ENCODE data around the gene TRPM2. TPM values are rescaled to one million over a fixed set of nuclear protein-coding genes. Genes with fewer than 3 reads are reported as not detected.

The TRPM2 gene
- total and polyA plus RNA-seq, 5 donors from 2014 or later: 0.38 to 3.1 (median 1.1) TPM

DNA sequence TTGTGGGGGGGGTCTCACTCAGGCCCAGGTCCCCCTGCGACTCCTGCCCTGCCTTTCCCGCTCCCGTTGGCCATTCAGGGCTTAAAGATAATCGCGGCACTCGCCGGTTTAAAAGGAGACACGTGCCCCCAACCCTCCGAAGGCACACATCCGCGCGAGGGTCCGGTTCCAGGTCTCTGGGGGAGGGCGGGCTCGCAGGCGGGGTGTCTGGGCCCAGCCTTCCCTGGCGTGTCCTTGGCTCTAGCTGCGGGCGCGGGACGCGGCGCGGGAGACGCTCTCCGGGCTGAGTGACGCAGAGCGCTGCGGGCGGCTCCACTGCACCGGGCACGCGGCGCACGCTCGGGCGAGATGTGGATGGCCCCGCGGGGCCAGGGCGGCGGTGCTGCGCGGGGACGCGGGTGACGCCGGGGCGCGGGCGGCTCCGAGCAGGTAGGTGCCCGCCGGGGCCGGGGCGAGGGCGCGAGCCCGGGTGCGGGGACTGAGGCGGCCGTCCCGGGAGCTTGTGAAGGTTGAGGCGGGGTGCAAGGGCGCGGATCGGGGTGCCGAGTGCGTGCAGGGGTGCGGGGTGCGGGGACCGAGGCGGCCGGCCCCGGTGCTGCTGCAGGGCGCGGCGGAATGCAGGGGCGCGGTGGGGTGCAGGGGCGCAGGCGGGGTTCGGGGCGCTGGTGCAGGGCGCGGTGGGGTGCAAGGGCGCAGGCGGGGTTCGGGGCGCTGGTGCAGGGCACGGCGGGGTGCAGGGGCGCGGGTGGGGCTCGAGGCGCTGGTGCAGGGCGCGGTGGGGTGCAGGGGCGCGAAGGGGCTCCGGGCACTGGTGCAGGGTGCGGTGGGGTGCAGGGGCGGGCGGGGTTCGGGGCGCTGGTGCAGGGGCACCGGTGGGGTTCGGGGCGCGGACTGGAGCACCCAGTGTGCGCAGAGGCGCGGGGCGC is 3.3 kb upstream of the TRPM2 start:
- peaks cover 18% of the 10 kb centered on the region for H3K27me3 Mint-ChIP-seq
- no peaks in the 10 kb centered on the region for H3K36me3 Mint-ChIP-seq
- no peak overlapping the region for H3K27ac ChIP-seq (ENCODE audit: insufficient read depth, low read length, poor library complexity, severe bottlenecking)
- H3K4me1 ChIP-seq (ENCODE audit: control insufficient read depth, insufficient read depth, low read length, poor library complexity, severe bottlenecking): peaks cover 19% of the 10 kb centered on the region
- no peak for DNase-seq
- peaks cover 0 to 33% (median 12%) of the 10 kb centered on the region in 4 donors for H3K4me1 Mint-ChIP-seq
- no peaks in the 10 kb centered on the region for H3K27me3 ChIP-seq (ENCODE audit: control insufficient read depth, insufficient read depth, low read length)
- ATAC-seq (ENCODE audit: low read depth in 2 of 2): no peak
- H3K9me3 ChIP-seq (ENCODE audit: control insufficient read depth in 2 of 2, low read length in 2 of 2): no peaks in the 10 kb centered on the region
- no peak overlapping the region for H3K4me3 ChIP-seq (ENCODE audit: low read depth, low read length)
- H3K27ac Mint-ChIP-seq: no peak overlapping the region
- no peak overlapping the region for H3K4me3 Mint-ChIP-seq
- H3K9me3 Mint-ChIP-seq: peaks cover 0 to 2% (median 0%) of the 10 kb centered on the region in 7 donors
- H3K36me3 ChIP-seq (ENCODE audit: control insufficient read depth, insufficient read depth, low read length): no peaks in the 10 kb centered on the region

DNA sequence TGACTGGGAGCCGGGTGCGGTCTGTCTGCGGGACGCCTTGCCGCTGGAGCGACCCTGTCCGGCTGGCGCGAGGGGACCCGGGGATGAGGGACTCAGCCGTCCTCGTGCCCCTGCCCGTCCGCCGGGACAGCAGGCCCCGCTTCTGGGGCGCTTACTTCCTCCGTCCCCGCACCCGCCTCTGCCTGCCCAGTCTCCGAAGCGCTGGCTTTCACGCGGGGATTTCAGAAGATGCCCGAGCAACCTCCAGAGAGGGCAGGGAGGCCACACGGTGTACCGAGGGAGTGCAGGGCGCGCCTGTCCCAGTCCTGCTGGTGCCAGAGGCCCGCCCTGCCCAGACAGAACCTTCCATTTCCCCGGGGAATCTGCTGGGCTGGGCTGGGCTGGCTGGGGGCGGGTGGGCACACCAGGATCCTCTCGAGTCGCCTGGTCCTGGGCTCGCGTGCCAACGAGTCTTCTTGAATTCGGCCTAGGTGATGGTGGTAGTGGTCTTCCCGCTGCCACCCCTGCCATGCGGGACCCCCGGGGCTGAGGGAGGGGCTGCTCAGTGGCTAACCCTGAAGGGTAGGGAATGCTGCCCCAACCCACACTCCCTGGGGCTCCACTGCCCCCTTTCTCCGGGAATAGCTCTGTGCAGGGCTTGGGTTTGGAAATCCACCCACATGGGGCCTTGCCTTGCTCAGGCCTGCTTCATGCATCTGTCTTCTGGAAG is 2.5 kb upstream of the TRPM2 start:
- ATAC-seq (ENCODE audit: low read depth in 2 of 2): no peak

DNA sequence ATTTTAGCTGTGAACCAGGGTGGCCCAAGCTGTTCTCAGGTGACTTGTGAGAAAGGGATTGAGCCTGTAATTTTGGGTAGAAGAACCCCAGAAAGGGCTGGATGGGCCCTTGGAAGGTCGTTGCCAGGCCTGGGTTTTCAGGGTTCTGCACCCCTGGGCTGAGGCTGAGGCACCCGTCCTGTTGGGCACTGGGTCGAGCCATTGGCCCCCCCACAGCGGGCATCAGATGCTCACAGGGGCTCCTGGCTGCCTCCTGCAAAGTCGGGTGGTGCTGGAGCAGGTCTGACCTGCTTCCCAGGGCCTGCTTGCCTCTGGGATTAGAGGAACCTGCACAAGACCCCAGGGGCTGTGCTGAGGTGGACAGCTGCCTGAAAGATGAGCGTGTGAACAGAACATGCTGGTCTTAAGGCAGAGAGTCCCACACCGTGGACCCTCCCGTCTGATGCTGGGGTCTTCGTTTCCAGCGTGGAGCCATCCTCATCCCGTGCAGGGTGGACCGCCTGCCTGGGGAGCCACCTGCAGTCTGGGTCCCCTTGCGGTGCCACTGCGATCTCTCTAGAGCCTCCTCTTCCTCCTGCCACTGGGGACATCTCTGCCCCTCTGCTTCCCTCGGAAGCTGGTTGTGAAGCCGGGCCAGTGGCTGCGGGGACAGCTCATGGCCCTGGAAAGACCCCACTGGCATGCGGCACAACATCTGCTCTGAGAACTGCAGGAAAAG is 1.7 kb upstream of the TRPM2 start:
- no peak overlapping the region for H3K27ac ChIP-seq (ENCODE audit: insufficient read depth, low read length, poor library complexity, severe bottlenecking)
- H3K4me1 Mint-ChIP-seq: peaks cover 0 to 46% (median 19%) of the 10 kb centered on the region in 4 donors
- no peak overlapping the region for H3K4me3 ChIP-seq (ENCODE audit: low read depth, low read length)
- no peaks in the 10 kb centered on the region for H3K27me3 ChIP-seq (ENCODE audit: control insufficient read depth, insufficient read depth, low read length)
- H3K27ac Mint-ChIP-seq: no peak overlapping the region
- peaks cover 18% of the 10 kb centered on the region for H3K27me3 Mint-ChIP-seq
- H3K9me3 Mint-ChIP-seq: peaks cover 0 to 2% (median 0%) of the 10 kb centered on the region in 7 donors
- ATAC-seq (ENCODE audit: low read depth in 2 of 2): no peak
- H3K4me1 ChIP-seq (ENCODE audit: control insufficient read depth, insufficient read depth, low read length, poor library complexity, severe bottlenecking): peaks cover 19% of the 10 kb centered on the region
- H3K9me3 ChIP-seq (ENCODE audit: control insufficient read depth in 2 of 2, low read length in 2 of 2): no peaks in the 10 kb centered on the region
- H3K36me3 Mint-ChIP-seq: no peaks in the 10 kb centered on the region
- H3K4me3 Mint-ChIP-seq: no peak overlapping the region
- no peak for DNase-seq
- H3K36me3 ChIP-seq (ENCODE audit: control insufficient read depth, insufficient read depth, low read length): no peaks in the 10 kb centered on the region

More for the DNA sequence above, 2.5 kb upstream of the TRPM2 start:
- H3K36me3 Mint-ChIP-seq: no peaks in the 10 kb centered on the region
- no peaks in the 10 kb centered on the region for H3K9me3 ChIP-seq (ENCODE audit: control insufficient read depth in 2 of 2, low read length in 2 of 2)
- H3K4me3 ChIP-seq (ENCODE audit: low read depth, low read length): no peak overlapping the region
- H3K4me3 Mint-ChIP-seq: no peak overlapping the region
- H3K27me3 ChIP-seq (ENCODE audit: control insufficient read depth, insufficient read depth, low read length): no peaks in the 10 kb centered on the region
- H3K36me3 ChIP-seq (ENCODE audit: control insufficient read depth, insufficient read depth, low read length): no peaks in the 10 kb centered on the region
- H3K4me1 Mint-ChIP-seq: peaks cover 0 to 40% (median 19%) of the 10 kb centered on the region in 4 donors
- H3K4me1 ChIP-seq (ENCODE audit: control insufficient read depth, insufficient read depth, low read length, poor library complexity, severe bottlenecking): peaks cover 19% of the 10 kb centered on the region
- no peak overlapping the region for H3K27ac ChIP-seq (ENCODE audit: insufficient read depth, low read length, poor library complexity, severe bottlenecking)
- H3K9me3 Mint-ChIP-seq: peaks cover 0 to 2% (median 0%) of the 10 kb centered on the region in 7 donors
- no peak for DNase-seq
- H3K27ac Mint-ChIP-seq: no peak overlapping the region
- H3K27me3 Mint-ChIP-seq: peaks cover 18% of the 10 kb centered on the region

DNA sequence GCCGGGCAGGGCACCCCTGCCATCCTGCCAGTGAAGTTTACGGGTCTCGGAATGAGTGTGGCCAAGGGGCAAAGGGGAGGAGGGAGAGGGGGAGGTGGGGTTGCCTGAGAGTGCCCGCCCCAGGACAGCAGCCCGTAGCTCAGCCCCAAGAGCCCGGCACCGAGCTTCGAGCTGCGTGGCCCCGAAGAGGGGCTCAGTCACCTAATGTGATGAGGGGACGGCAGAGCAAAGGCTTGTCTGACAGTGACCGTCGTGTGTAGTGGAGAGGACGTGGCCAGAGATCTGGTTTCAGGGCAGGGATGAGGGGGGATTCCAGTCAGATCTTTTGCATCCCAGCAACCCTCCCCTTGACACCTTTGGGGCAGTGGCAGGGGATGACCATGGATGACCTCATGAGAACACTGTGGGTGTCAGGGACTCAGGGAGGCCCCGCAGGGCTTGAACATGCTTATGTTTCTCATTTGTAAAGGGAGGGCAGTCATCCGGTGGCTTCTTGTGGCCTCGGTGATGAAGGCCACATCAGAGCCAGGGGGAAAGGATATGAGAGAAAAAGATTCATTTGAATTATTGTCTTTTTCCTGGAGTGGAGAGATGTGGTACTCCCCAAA is 1.1 kb upstream of the TRPM2 start:
- H3K4me3 ChIP-seq (ENCODE audit: low read depth, low read length): no peak overlapping the region
- H3K27ac ChIP-seq (ENCODE audit: insufficient read depth, low read length, poor library complexity, severe bottlenecking): no peak overlapping the region
- DNase-seq (peak in 1 of 3 donors; percentile 27), ATAC-seq (ENCODE audit: low read depth in 2 of 2) (no peak)
- H3K4me3 Mint-ChIP-seq: peak overlapping the region in 2 of 4 donors; percentile 19 to 46
- H3K4me1 ChIP-seq (ENCODE audit: control insufficient read depth, insufficient read depth, low read length, poor library complexity, severe bottlenecking): peaks cover 19% of the 10 kb centered on the region
- peaks cover 12% of the 10 kb centered on the region for H3K27me3 Mint-ChIP-seq
- H3K9me3 ChIP-seq (ENCODE audit: control insufficient read depth in 2 of 2, low read length in 2 of 2): no peaks in the 10 kb centered on the region
- no peaks in the 10 kb centered on the region for H3K36me3 ChIP-seq (ENCODE audit: control insufficient read depth, insufficient read depth, low read length)
- peak overlapping the region in 2 of 3 donors; percentile 54 to 62 for H3K27ac Mint-ChIP-seq
- no peaks in the 10 kb centered on the region for H3K36me3 Mint-ChIP-seq
- H3K9me3 Mint-ChIP-seq: peaks cover 0 to 2% (median 0%) of the 10 kb centered on the region in 7 donors
- H3K27me3 ChIP-seq (ENCODE audit: control insufficient read depth, insufficient read depth, low read length): no peaks in the 10 kb centered on the region
- H3K4me1 Mint-ChIP-seq: peaks cover 0 to 47% (median 19%) of the 10 kb centered on the region in 4 donors

GRCh38 chr21:44354001-44354405 is 582 bp downstream of the TRPM2 start:
- H3K27me3 ChIP-seq (ENCODE audit: control insufficient read depth, insufficient read depth, low read length): no peaks in the 10 kb centered on the region
- peaks cover 19% of the 10 kb centered on the region for H3K4me1 ChIP-seq (ENCODE audit: control insufficient read depth, insufficient read depth, low read length, poor library complexity, severe bottlenecking)
- Mint-ChIP-seq H3K27ac (peak overlapping the region in 2 of 3 donors; percentile 15 to 72), H3K36me3 (no peaks in the 10 kb centered on the region), H3K4me1 (peaks cover 0 to 50% (median 19%) of the 10 kb centered on the region in 4 donors), H3K9me3 (peaks cover 0 to 2% (median 0%) of the 10 kb centered on the region in 7 donors), H3K27me3 (peaks cover 12% of the 10 kb centered on the region), H3K4me3 (peak overlapping the region; percentile 18 to 87 (median 62))
- DNase-seq (no peak), ATAC-seq (ENCODE audit: low read depth in 2 of 2) (no peak)
- no peak overlapping the region for H3K27ac ChIP-seq (ENCODE audit: insufficient read depth, low read length, poor library complexity, severe bottlenecking)
- H3K9me3 ChIP-seq (ENCODE audit: control insufficient read depth in 2 of 2, low read length in 2 of 2): no peaks in the 10 kb centered on the region
- peak overlapping the region; percentile 7 for H3K4me3 ChIP-seq (ENCODE audit: low read depth, low read length)
- no peaks in the 10 kb centered on the region for H3K36me3 ChIP-seq (ENCODE audit: control insufficient read depth, insufficient read depth, low read length)

DNA sequence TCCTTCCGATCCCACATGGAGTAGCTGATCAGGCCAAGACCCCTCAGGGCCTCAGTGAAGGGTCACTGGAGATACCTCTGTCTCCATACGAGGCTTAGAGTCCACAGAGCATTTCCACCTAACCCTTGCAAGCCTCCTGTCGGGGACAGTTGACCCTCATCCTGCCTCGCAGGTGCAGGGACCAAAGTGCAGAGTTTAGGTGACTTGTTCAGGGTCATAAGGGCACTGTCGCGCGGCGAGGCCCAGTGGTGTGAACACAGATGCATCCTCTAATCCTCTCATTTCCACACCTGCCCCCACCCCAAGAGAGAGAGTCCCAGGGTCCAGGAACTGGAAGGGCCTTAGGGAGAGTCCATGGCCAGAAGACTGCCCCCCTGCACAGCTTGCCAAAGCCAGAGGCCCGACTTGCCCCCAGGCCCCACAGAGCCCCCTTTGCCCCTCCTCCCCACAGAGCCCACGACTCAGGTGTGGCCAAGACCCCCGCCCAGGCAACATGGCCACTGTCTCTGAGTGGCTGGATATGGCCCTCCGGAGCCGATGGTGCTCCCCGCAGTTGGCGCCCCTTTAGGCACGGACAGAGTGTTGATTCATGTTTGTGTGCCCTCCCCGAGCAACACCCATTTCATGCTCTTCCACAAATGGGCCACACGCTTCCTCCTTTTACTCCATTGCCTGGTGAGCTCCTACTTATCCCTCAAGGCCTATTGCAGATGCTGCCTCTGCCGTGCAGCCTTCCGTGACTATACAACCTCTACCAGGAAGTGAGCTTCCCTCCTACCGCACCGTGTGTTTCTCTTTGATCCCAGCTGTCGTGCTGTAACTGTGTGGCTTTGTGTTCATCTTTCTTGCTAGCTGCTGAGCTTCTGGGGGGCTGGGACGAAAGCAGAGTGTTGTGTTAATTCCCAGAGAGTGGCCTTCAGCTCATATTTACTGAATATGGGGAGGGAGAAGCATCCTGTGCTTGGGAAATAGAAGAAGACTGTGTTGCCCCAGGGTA is 1.7 kb downstream of the TRPM2 start:
- Mint-ChIP-seq H3K9me3 (peaks cover 0 to 2% (median 0%) of the 10 kb centered on the region in 7 donors), H3K4me3 (peak overlapping the region in 3 of 4 donors; percentile 59 to 64 (median 63)), H3K4me1 (peaks cover 0 to 52% (median 20%) of the 10 kb centered on the region in 4 donors), H3K27me3 (peaks cover 12% of the 10 kb centered on the region), H3K27ac (peak overlapping the region in 2 of 3 donors; percentile 76 to 85), H3K36me3 (no peaks in the 10 kb centered on the region)
- no peak overlapping the region for H3K27ac ChIP-seq (ENCODE audit: insufficient read depth, low read length, poor library complexity, severe bottlenecking)
- DNase-seq (peak in 1 of 3 donors; percentile 67), ATAC-seq (ENCODE audit: low read depth in 2 of 2) (peak in 1 of 2 donors; percentile 30)
- peaks cover 19% of the 10 kb centered on the region for H3K4me1 ChIP-seq (ENCODE audit: control insufficient read depth, insufficient read depth, low read length, poor library complexity, severe bottlenecking)
- peak overlapping the region; percentile 18 for H3K4me3 ChIP-seq (ENCODE audit: low read depth, low read length)
- H3K36me3 ChIP-seq (ENCODE audit: control insufficient read depth, insufficient read depth, low read length): no peaks in the 10 kb centered on the region
- no peaks in the 10 kb centered on the region for H3K27me3 ChIP-seq (ENCODE audit: control insufficient read depth, insufficient read depth, low read length)
- H3K9me3 ChIP-seq (ENCODE audit: control insufficient read depth in 2 of 2, low read length in 2 of 2): no peaks in the 10 kb centered on the region

Measured in CD4-positive, CD25-positive, alpha-beta regulatory T cell (primary cell).